Bronchial epithelial cell (primary cell): Measurements from ENCODE around the gene DAB1. TPM values are rescaled to one million over a fixed set of nuclear protein-coding genes. Genes with fewer than 3 reads are reported as not detected.

Experiments used
- DNase-seq: peaks from one replicate; pipeline ENCODE4 v3.0.0-alpha.2; 2010; ENCODE audit warnings: low read depth
- FAIRE-seq: peaks from 2 replicates; lab custom pipeline; 2011; peaks lifted over from hg19 to GRCh38; lab: Jason Lieb, UNC
- H3K27me3 ChIP-seq: 2 replicates; pipeline ENCODE4 v1.5.1; 2011; ENCODE audit warnings: low read length; ENCODE audit not compliant: control insufficient read depth, insufficient read depth
- H3K36me3 ChIP-seq: 2 replicates; pipeline ENCODE4 v1.5.1; 2011; ENCODE audit warnings: low read length; ENCODE audit not compliant: control insufficient read depth, insufficient read depth
- H3K4me3 ChIP-seq: 2 replicates; pipeline ENCODE4 v1.5.1; 2011; ENCODE audit warnings: mild to moderate bottlenecking, low read depth, low read length, control low read depth
- total RNA-seq: library from RNA; depleted of rRNA; stranded (reverse); fragments of >200 nt; gene quantifications from 2 replicates; pipeline ENCODE4 v1.2.1, GENCODE V29; 2014
- TF ChIP-seq, protein P1 (sequence below): IDR thresholded peaks from 2 replicates; pipeline ENCODE4 v1.5.1; 2011; ENCODE audit warnings: mild to moderate bottlenecking, moderate library complexity, low read length, control low read depth, inconsistent platforms; ENCODE audit not compliant: insufficient read depth, severe bottlenecking

The DAB1 gene
- total RNA-seq, 1 donor from 2014 or later: not detected

DNA sequence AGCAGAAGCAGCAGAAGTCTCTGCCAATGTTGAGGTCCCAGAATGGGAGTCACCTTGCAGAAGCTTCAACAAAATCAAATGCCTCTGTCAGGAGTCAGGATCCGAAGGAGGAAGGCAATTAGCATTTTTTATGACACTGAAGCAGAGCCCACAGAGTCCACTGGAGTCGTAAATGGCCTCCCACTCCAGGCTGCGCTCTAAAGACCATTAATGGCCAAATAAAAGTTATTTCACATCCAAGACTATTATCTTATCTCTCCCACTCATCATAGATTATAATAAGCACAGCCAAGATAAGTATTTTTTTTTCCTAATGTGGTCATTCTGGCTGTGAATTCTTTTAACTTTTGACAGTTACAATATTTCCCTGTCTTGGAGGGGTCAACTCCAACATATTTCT is 267.0 kb downstream of the DAB1 start:
- no peaks in the 10 kb centered on the region for H3K36me3 ChIP-seq
- DNase-seq (no peak), FAIRE-seq (no peak)
- H3K27me3 ChIP-seq: no peaks in the 10 kb centered on the region
- TF ChIP-seq, protein P1, sequence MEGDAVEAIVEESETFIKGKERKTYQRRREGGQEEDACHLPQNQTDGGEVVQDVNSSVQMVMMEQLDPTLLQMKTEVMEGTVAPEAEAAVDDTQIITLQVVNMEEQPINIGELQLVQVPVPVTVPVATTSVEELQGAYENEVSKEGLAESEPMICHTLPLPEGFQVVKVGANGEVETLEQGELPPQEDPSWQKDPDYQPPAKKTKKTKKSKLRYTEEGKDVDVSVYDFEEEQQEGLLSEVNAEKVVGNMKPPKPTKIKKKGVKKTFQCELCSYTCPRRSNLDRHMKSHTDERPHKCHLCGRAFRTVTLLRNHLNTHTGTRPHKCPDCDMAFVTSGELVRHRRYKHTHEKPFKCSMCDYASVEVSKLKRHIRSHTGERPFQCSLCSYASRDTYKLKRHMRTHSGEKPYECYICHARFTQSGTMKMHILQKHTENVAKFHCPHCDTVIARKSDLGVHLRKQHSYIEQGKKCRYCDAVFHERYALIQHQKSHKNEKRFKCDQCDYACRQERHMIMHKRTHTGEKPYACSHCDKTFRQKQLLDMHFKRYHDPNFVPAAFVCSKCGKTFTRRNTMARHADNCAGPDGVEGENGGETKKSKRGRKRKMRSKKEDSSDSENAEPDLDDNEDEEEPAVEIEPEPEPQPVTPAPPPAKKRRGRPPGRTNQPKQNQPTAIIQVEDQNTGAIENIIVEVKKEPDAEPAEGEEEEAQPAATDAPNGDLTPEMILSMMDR: no peak
- no peak overlapping the region for H3K4me3 ChIP-seq

DNA sequence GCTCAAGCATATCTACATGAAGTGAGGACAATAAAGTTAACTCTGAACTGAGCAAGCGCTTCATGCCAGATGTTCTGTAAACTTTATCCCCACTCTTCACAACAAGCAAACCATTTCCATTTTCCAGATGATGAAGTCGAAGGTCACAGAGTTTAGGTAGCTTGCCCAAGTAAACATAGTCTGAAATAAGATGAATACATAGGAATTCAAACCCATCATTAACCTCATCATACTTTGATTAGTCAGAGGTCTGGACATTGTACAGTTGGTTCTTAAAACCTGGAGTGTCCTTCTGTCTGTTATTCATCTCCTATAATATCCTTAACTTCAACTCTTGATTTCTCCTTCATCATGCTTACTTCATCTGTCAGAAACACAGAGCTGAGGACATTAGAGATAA is 277.8 kb downstream of the DAB1 start:
- Histone ChIP-seq H3K27me3 (no peaks in the 10 kb centered on the region), H3K4me3 (no peak overlapping the region), H3K36me3 (no peaks in the 10 kb centered on the region)
- FAIRE-seq: peak; percentile 43
- TF ChIP-seq, protein P1: no peak
- no peak for DNase-seq

GRCh38 chr1:57142999-57143398 is 280.9 kb downstream of the DAB1 start:
- Histone ChIP-seq H3K27me3 (no peaks in the 10 kb centered on the region), H3K4me3 (no peak overlapping the region), H3K36me3 (no peaks in the 10 kb centered on the region)
- DNase-seq: no peak
- FAIRE-seq: no peak
- TF ChIP-seq, protein P1: no peak

- TF ChIP-seq, protein P1: no peak
- FAIRE-seq: no peak
- DNase-seq: no peak
- no peaks in the 10 kb centered on the region for H3K27me3 ChIP-seq
- no peaks in the 10 kb centered on the region for H3K36me3 ChIP-seq
- no peak overlapping the region for H3K4me3 ChIP-seq
Observed at GRCh38 chr1:57142169-57142568, 281.7 kb downstream of the DAB1 start.

DNA sequence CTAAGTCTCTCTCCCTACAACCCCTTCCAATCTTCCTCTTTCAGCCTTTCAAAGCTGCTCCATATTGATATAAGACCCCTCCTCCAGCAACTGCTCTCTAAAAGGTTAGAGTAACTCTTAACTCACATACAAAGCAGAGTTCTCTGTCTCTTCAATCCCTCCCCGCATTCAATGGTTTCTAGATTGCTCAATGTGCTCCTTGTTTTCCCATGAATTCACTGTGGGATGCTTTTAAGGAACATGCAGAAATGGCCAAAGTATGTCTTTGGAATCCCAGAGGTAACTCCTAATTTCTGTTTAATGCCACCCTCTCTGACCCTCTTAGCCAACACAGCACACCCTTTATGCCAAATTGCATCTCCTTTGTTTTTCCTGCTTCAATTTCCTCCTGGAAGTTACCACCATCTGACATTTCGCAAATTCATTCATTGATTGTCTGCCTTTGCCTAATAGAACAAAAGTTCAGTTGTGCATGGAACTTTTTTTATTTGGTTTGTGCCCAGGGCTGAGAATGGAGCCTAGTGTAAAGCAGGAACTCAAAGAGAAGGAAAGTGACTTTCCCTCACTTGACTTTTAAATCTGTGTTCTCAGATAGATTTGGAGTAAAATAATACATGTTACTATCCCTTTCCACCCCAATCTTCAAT is 285.3 kb downstream of the DAB1 start:
- DNase-seq (no peak), FAIRE-seq (no peak)
- no peaks in the 10 kb centered on the region for H3K36me3 ChIP-seq
- TF ChIP-seq, protein P1: no peak
- no peaks in the 10 kb centered on the region for H3K27me3 ChIP-seq
- H3K4me3 ChIP-seq: no peak overlapping the region

- FAIRE-seq (no peak), DNase-seq (no peak)
- no peaks in the 10 kb centered on the region for H3K27me3 ChIP-seq
- no peak overlapping the region for H3K4me3 ChIP-seq
- TF ChIP-seq, protein P1: no peak
- H3K36me3 ChIP-seq: no peaks in the 10 kb centered on the region
Observed at GRCh38 chr1:57137980-57138379, 285.9 kb downstream of the DAB1 start.
